ENCODE data around the gene CLDN1.

DNA sequence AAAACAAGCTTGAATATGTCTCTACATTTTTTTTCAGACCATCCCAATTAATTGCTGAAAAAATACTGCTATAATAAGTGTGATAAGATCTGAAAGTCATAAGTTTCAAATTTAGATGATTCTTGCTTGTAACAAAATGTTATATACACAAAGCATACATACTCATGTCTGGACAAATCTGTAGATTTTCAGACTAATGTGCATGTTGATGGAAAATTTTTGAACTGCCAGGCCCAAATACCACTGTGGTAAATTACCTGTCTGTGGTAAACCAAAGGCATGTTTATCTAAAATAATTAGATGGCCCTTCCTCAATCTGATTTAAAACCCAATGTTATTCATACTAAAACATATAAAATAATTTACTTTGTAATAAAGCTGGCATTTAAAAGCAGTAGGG is 34.0 kb upstream of the CLDN1 start:
- TF ChIP-seq, protein P1, sequence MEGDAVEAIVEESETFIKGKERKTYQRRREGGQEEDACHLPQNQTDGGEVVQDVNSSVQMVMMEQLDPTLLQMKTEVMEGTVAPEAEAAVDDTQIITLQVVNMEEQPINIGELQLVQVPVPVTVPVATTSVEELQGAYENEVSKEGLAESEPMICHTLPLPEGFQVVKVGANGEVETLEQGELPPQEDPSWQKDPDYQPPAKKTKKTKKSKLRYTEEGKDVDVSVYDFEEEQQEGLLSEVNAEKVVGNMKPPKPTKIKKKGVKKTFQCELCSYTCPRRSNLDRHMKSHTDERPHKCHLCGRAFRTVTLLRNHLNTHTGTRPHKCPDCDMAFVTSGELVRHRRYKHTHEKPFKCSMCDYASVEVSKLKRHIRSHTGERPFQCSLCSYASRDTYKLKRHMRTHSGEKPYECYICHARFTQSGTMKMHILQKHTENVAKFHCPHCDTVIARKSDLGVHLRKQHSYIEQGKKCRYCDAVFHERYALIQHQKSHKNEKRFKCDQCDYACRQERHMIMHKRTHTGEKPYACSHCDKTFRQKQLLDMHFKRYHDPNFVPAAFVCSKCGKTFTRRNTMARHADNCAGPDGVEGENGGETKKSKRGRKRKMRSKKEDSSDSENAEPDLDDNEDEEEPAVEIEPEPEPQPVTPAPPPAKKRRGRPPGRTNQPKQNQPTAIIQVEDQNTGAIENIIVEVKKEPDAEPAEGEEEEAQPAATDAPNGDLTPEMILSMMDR (conservative IDR thresholded peaks at IDR 0.05 in 1 of 2, IDR thresholded peaks at IDR 0.05 in 1 of 2; ENCODE audit: low read depth in 1 of 2, low read length in 2 of 2) = no peak
- no peak for TF ChIP-seq EZH2 (IDR thresholded peaks at IDR 0.05; ENCODE audit: low read length, missing control alignments)

Measured in fibroblast of lung (primary cell).